WERI-Rb-1 (cell line): ENCODE measurements around the gene DGKB.

Source experiments
- DNase-seq: peaks from one replicate; pipeline ENCODE4 v3.0.0-alpha.2; 2020
- H3K27ac ChIP-seq: fragments of 250-450 bp; sonication (Bioruptor Pico); 2 replicates; pipeline ENCODE4 v1.5.1; 2020; ENCODE audit warnings: mild to moderate bottlenecking, moderate library complexity
- H3K27me3 ChIP-seq: fragments of 250-450 bp; sonication (Bioruptor Pico); 2 replicates; pipeline ENCODE4 v1.5.1; 2021; ENCODE audit warnings: mild to moderate bottlenecking, low read depth, moderate library complexity; ENCODE audit not compliant: insufficient read depth, severe bottlenecking
- H3K36me3 ChIP-seq: fragments of 250-450 bp; sonication (Bioruptor Pico); 2 replicates; pipeline ENCODE4 v1.5.1; 2020; ENCODE audit warnings: mild to moderate bottlenecking, moderate library complexity
- H3K4me3 ChIP-seq: 2 replicates; pipeline ENCODE4 v1.5.1; 2011; ENCODE audit warnings: low read depth, mild to moderate bottlenecking, control low read depth, low read length
- H3K9me3 ChIP-seq: fragments of 250-450 bp; sonication (Bioruptor Pico); 2 replicates; pipeline ENCODE4 v1.5.1; 2021; ENCODE audit warnings: mild to moderate bottlenecking, moderate library complexity; ENCODE audit not compliant: severe bottlenecking
- CTCF ChIP-seq: IDR thresholded peaks from 2 replicates; pipeline ENCODE4 v1.5.1; 2011; ENCODE audit warnings: low read depth, mild to moderate bottlenecking, control low read depth, inconsistent platforms, low read length

Gene DGKB

GRCh38 chr7:14765731-14766130 is 136.8 kb downstream of the DGKB start:
- no peaks in the 10 kb centered on the region for H3K36me3 ChIP-seq
- H3K4me3 ChIP-seq, result no peak overlapping the region
- no peak overlapping the region for H3K27ac ChIP-seq
- H3K9me3 ChIP-seq, result no peaks in the 10 kb centered on the region
- no peaks in the 10 kb centered on the region for H3K27me3 ChIP-seq
- no peak for TF ChIP-seq CTCF
- DNase-seq, result no peak

- H3K4me3 ChIP-seq, result no peak overlapping the region
- no peak for TF ChIP-seq CTCF
- DNase-seq, result no peak
- H3K27ac ChIP-seq, result no peak overlapping the region
- no peaks in the 10 kb centered on the region for H3K36me3 ChIP-seq
- no peaks in the 10 kb centered on the region for H3K9me3 ChIP-seq
- no peaks in the 10 kb centered on the region for H3K27me3 ChIP-seq
These were observed 140.0 kb downstream of the DGKB start for GRCh38 chr7:14762561-14762960.

- H3K36me3 ChIP-seq, result no peaks in the 10 kb centered on the region
- no peak for DNase-seq
- no peaks in the 10 kb centered on the region for H3K9me3 ChIP-seq
- H3K27me3 ChIP-seq, result no peaks in the 10 kb centered on the region
- no peak for TF ChIP-seq CTCF
- H3K27ac ChIP-seq, result no peak overlapping the region
- no peak overlapping the region for H3K4me3 ChIP-seq
These were observed 140.8 kb downstream of the DGKB start for GRCh38 chr7:14761510-14762296.

GRCh38 chr7:14760730-14761478 is 141.6 kb downstream of the DGKB start:
- H3K36me3 ChIP-seq, result no peaks in the 10 kb centered on the region
- H3K9me3 ChIP-seq, result no peaks in the 10 kb centered on the region
- no peaks in the 10 kb centered on the region for H3K27me3 ChIP-seq
- no peak for TF ChIP-seq CTCF
- H3K4me3 ChIP-seq, result no peak overlapping the region
- H3K27ac ChIP-seq, result no peak overlapping the region
- DNase-seq, result no peak

- no peak for TF ChIP-seq CTCF
- no peaks in the 10 kb centered on the region for H3K9me3 ChIP-seq
- no peak overlapping the region for H3K4me3 ChIP-seq
- H3K27ac ChIP-seq, result no peak overlapping the region
- no peaks in the 10 kb centered on the region for H3K36me3 ChIP-seq
- no peaks in the 10 kb centered on the region for H3K27me3 ChIP-seq
- DNase-seq, result no peak
These were observed 142.8 kb downstream of the DGKB start for GRCh38 chr7:14759785-14760184.
